Activated CD8-positive, alpha-beta memory T cell treated with anti-CD3 and anti-CD28 coated beads, Interleukin-2, amount 50 U/mL, for 24 hours (primary cell): Measurements from ENCODE around the gene ZNF888.
"Not testable (repeated sequence)": the region's sequence is repeated elsewhere in the genome, so short reads cannot be mapped to it uniquely, and the experiment has no call there.

Source experiments
- DNase-seq: peaks from one replicate; pipeline ENCODE4 v3.0.0-alpha.2; 2020; ENCODE audit errors: extremely low read depth

ZNF888 gene

DNA sequence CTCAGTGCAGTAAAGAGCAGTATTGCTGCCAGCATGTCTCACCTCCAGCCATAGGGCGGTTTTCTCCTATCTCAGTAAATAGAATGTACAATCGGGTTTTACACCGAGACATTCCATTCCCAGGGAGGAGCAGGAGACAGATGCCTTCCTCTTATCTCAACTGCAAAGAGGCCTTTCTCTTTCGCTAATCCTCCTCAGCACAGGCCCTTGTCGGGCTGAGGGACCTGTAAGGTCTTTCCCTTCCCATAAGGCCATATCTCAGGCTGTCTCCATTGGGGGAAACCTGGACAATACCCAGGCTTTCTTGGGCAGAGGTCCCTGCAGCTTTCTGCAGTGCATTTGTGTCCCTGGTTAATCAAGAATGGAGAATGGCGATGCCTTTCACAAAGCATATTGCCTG lies 50.2 kb downstream of the ZNF888 start:
- DNase-seq = not testable (repeated sequence)

- no peak for DNase-seq
These were observed 51.8 kb downstream of the ZNF888 start for GRCh38 chr19:52871466-52871865.

GRCh38 chr19:52868031-52868430 lies 55.2 kb downstream of the ZNF888 start:
- not testable (repeated sequence) for DNase-seq

DNA sequence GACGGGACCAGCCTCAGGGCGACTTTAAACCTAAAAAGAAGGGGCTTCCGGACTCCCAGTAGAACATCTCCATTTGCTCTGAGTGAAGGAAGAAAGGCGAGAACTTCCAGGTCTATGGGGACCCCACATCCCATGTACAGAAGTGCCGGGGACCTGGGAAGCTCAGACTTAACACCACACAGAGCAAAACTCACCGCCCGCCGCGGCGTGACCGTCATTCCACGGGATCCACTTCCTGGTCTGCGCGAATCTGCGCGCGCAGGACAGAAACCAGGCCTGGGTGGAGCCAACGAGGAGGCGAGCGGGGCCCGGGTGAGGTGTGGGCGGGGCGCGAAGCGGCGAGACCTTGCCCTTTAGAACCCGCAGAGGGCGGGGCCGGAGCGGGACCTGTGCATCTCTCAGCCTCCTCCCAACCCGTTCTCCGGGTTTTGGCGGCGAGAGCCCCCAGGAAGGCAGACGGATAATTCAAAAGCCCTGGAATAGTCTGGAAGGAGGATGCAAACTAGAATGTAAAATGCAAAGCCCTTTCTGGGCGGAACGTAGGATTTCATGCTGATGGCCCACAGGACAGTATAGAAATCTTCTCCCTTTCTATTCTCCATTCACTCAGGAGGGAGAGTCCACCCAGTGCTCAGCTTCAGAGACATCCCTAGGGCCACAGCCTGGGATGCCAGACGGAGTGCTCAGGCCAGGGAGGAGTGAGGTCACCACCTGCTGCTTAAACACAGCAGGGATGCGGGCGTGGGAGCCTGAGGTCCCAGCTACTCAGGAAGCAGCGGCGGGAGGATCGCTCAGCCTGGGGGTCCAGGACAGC lies 65.6 kb downstream of the ZNF888 start, which contains the start of gene ZNF468:
TSS of gene ZNF468 (minus strand) at position 242 of the 814 bp plus-strand sequence. CDS start 3,347 bp downstream, outside the sequence.
- DNase-seq = peak; percentile 23

GRCh38 chr19:52856540-52857377 lies 66.5 kb downstream of the ZNF888 start:
- not testable (repeated sequence) for DNase-seq
